Activated naive CD4-positive, alpha-beta T cell treated with anti-CD3 and anti-CD28 coated beads, Interleukin-2, amount 10 ng/mL, durations not matched to agents 5 hours and 36 hours (primary cell): Measurements from ENCODE around the gene RLBP1. TPM values are rescaled to one million over a fixed set of nuclear protein-coding genes. Genes with fewer than 3 reads are reported as not detected.

ENCODE experiments used
- total RNA-seq, 2 experiments: library from RNA; stranded (reverse); gene quantifications; one replicate each; pipeline ENCODE4 v1.2.3, GENCODE V29; 2021

Gene RLBP1
- total RNA-seq: not detected

GRCh38 chr15:89221543-89221942, at the start of gene RLBP1:
RLBP1 (minus strand) TSS chr15:89221579; CDS start chr15:89218975, 2,604 bp downstream.

GRCh38 chr15:89243691-89244573, 22.6 kb upstream of the RLBP1 start, which contains the start of gene FANCI:
FANCI (plus strand) TSS chr15:89243979; CDS start chr15:89247648, 3,669 bp downstream.

Other genes starting within 250 kb of the RLBP1 start
- gene ABHD2, start 133.1 kb downstream of the RLBP1 start, total RNA-seq: 10 to 100 TPM; 62.0 to 64.5 TPM
- 100 to 1,000 TPM; 153 to 161 TPM for gene FANCI, start 22.4 kb upstream of the RLBP1 start, total RNA-seq
- 100 to 1,000 TPM; 101 to 104 TPM for gene POLG, start 113.2 kb upstream of the RLBP1 start, total RNA-seq